CD4-positive, alpha-beta T cell treated with Interleukin-1 beta for 1 hour (primary cell): ENCODE data around the gene TNK1.
"Not testable (repeated sequence)": the region's sequence is repeated elsewhere in the genome, so short reads cannot be mapped to it uniquely, and the experiment has no call there.

Experiments used
- DNase-seq, 2 donors: peaks; one replicate each; pipeline ENCODE4 v3.0.0-alpha.2; 2020 to 2022

The TNK1 gene

DNA sequence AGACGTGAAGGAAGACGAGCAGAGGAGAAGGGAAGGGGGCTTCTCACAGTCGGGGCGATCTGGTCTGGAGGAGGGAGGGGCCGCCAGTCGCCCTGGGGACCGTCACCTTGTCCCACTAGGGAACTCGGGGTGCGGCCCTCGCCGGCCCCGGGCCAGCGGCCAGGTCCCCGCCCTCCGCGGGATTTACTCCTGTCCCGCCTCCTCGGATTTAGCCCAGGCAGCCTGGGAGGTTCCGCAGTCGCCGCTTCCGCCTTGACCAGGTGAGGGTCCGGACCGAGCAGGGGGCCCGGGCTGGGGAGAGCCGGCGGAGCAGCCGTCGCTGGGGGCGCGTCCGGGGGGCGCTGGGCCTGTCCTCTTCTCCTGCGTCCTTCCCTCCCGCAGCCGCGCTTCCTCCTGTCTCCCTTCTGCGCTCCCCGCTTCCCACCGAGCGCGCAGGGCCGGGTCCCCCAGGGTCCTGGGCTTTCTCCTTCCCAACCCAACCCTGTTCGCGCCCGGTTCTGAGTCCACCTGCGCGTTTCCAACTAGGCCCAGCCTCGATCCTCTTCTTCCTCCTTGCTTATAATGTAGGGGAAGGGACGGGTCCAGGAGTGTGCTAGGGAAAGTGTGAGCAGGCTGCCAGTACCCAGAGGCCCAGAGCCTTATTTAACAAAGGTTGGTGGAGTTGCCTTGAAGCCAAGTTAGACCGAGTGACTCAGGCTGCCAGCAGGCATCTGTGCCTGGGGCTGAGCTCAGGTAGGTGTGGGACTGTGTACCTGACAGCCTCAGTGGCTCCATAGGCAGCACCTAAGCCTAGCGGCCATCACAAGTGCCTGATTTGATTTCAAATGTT, at the start of gene TNK1:
Gene TNK1, plus strand, starts transcription at position 235 of the 829 bp plus-strand sequence. CDS start 1,838 bp downstream, outside the sequence.
- no peak for DNase-seq

DNA sequence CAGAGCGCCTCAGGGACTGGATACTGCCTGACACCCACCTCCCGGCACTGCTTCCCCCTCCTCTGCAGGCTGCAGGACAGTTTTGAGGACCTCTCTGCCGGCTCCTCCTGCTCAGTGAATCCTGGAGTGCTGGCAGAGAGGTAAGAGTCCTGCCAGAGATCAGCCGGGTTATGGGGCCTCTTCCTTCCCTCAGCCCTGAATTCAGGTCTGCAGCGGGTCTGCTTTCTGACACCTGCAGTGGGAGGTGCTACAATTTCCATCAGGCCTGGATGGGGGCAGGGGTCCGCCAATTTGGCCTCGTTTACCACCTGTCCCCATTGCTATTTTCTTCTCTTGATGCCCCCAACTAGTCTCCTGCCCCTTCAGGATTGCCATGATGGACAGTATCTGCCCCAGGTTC, 48.8 kb upstream of the TNK1 start:
- DNase-seq: no peak

GRCh38 chr17:7332600-7333069, 48.3 kb upstream of the TNK1 start:
- DNase-seq: peak; percentile 53 to 65

- DNase-seq: no peak
Observed at GRCh38 chr17:7334938-7335538, 45.9 kb upstream of the TNK1 start.

- DNase-seq: not testable (repeated sequence)
Observed at GRCh38 chr17:7335765-7336164, 45.1 kb upstream of the TNK1 start.

DNA sequence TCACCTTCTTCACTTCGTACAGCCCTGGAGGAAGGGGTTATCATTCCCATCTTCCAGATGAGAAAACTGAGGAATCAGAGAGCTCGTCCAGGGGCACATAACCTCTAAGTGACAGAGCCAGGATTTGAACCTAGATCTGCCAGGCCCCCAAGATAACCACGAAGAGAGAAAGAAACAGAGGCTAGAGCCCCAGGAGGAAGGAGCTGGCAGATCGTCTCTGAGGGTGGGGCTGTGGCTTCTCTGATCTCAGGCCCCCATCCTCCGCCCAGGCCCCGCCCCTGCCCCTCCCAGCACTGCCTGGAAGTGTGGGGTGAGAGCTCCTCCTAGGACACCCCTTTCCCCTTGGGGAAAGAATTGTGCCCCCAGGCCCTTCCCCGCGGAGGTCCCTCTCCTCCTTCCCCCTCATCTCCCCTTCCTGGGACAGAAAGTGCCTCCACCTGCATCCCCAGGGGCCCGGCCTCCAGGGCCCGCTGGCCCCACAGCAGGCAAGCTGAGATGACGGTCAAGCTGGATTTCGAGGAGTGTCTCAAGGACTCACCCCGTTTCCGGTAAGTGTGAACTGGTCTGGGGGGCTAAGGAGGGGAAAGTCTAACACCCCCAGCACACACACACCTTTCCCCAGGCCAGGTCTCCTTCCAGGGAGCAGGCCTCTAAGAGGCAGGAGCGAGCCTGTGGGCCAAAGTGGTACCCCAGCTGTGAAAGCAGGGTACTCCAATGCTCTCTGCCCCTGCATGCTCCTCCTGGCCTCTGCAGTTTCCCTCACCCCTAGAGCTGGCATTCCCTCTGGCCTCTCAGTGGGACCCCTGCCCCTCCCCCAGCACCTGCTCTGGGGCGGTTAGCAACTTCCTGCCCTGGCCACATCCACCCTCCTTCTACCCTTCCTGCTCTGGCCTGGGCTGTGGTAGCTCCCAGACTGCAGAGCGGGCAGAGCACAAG, 44.4 kb upstream of the TNK1 start, which contains the start of gene ACAP1:
Gene ACAP1, plus strand, starts transcription at position 290 of the 936 bp plus-strand sequence. Its CDS starts 206 bp downstream, at position 496.
- DNase-seq: peak; percentile 84 to 86

DNA sequence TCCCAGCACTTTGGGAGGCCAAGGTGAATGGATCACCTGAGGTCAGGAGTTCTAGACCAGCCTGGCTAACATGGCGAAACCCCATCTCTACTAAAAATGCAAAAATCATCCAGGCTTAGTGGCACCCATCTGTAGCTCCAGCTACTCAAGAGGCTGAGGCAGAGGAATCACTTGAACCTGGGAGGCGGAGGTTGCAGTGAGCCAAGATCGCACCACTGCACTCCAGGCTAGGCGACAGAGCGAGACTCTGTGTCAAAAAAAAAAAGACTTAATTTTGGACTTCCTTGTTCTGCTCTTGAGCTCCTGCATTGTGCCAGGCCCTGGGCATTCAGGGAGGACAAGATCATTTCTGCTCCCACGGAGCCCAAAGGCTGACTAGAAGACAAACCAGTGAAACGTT, 43.3 kb upstream of the TNK1 start:
- not testable (repeated sequence) for DNase-seq

- no peak for DNase-seq
Observed at GRCh38 chr17:7340179-7340578, 40.7 kb upstream of the TNK1 start.

GRCh38 chr17:7341842-7342241, 39.0 kb upstream of the TNK1 start:
- DNase-seq: no peak

GRCh38 chr17:7343250-7343649, 37.6 kb upstream of the TNK1 start:
- no peak for DNase-seq

DNA sequence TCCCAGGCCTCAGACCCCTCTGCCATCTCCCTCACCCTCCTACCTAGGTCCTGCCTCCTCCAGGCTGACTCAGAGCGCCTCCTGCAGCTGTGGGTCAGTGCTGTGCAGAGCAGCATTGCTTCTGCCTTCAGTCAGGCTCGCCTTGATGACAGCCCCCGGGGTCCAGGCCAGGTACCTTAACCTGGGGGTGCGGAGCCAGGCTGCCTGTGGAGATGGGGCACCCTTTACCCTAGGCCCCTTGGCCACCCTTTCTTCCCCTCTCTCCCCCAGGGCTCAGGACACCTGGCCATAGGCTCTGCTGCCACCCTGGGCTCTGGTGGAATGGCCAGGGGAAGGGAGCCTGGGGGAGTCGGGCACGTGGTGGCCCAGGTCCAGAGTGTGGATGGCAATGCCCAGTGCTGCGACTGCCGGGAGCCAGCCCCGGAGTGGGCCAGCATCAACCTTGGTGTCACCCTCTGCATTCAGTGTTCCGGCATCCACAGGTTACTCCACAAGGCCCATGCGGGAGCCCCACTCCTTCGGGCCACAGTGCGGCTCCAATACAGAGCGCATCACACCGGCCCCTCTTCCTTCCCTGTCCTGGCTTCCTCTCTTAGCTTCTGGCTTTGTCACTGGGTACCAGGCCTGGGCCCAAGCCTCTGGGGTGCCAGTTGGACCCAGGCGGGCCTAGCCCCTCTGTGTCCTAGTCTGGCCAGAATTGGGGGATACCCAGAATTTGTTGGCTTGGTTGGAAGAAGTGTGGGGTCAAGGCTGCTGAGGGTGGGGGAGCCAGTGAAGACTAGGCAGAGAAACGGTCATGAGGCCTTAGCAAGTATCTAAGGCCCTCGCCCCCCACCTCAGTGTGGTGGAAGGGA, 33.9 kb upstream of the TNK1 start:
- no peak for DNase-seq

GRCh38 chr17:7347630-7348477, 33.0 kb upstream of the TNK1 start:
- DNase-seq: no peak

DNA sequence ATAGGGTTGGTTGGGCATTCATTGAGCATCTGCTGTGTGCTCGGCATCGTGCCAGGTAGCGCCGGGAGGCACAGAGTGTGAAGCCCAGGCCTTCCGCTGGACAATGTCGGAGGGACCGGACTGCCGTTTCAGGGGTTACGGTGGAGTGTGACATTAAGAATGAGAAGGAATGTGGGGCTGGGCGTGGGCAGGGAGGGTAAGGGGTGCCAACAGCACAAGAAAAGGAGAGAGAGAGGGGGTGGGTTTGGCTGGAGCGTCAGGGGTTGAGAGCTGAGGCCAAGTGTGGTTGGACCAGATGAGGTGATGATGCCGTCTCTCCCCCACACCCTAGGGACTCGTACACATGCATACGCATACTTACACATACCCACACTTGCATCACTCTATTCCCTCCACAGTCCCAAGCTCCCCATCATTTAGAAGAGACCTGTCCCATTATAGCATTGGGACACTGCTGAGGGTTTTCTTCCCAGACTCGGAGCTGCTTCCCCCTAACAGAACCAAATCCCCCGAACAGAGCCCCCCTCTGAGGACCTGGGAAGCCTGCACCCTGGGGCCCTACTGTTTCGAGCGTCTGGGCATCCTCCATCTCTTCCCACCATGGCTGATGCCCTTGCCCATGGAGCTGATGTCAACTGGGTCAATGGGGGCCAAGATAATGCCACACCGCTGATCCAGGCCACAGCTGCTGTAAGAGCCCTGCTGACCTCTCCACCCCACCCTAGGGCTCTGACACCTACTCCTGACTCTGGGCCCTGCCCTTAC, 32.2 kb upstream of the TNK1 start:
- DNase-seq: no peak

DNA sequence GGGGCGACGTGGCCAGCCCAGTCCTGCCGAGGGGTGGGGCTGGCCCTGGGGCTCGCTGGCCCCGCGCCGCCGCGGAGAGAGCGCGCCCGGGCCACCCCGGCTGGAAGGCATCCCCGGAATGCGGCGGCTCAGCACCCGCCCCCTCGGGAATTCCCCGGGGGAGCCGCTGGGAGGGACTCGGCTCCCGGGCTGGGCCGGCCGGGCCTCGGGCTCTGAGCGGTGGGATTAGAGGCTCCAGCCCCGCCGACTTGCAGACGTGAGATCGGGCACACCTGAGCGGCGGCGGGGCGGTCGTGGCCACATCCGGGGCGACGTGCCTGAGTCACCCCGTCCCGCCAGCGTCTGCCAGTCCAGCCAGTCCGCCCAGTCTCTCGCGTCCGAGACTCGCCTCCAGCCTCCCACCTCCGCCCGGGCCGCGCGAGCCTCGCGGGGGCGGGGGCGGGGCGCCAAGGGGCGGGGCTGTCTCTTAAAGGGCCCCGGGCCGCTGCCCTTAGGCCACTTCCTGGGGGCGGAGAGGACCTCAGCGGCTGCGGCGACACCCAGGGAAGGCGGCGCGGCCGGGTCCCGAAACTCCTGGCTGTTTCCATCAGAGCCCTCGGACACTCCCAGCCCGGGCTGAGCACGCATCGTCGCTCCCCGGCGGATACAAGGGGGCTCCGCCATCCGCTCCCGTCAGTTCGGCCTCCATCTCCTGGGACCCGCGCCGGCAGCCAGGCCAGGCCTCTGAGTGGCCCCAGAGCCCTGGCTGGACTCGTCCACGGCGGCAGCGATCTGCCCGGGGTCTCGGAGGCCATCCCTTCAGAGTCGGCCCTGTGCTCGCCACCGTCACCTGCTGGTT, 29.0 kb upstream of the TNK1 start, which contains the start of gene KCTD11:
Gene KCTD11, plus strand, starts transcription at position 498 of the 838 bp plus-strand sequence.
- DNase-seq: peak; percentile 83 to 84

- peak in 1 of 2 donors; percentile 22 for DNase-seq
Observed at GRCh38 chr17:7352503-7352889, 28.4 kb upstream of the TNK1 start.

- DNase-seq: no peak
Observed at GRCh38 chr17:7352910-7353635, 27.8 kb upstream of the TNK1 start.

GRCh38 chr17:7354262-7354843, 26.5 kb upstream of the TNK1 start:
- peak in 1 of 2 donors; percentile 21 for DNase-seq

GRCh38 chr17:7355053-7355452, 25.8 kb upstream of the TNK1 start, which contains the start of gene TMEM95:
Gene TMEM95, plus strand, starts transcription at chr17:7355156. Its CDS starts 49 bp downstream, at chr17:7355205.
- DNase-seq: no peak
